SK-N-MC (cell line): ENCODE data around the gene GFOD1.
"Not testable (repeated sequence)": the region's sequence is repeated elsewhere in the genome, so short reads cannot be mapped to it uniquely, and the experiment has no call there.

Experiments
- EZH2 ChIP-seq: fragments of 200-600 bp; sonication (generic); IDR thresholded peaks from one replicate; pipeline ENCODE4 v1.6.1; 2017; ENCODE audit warnings: antibody characterized with exemption
- FOXP2 ChIP-seq: optimal IDR thresholded peaks from 2 replicates; pipeline ENCODE3; 2011; ENCODE audit warnings: mild to moderate bottlenecking, moderate library complexity; ENCODE audit not compliant: insufficient read depth; ENCODE audit errors: extremely low read length, control extremely low read depth
- POLR2AphosphoS5 ChIP-seq: IDR thresholded peaks from 2 replicates; pipeline ENCODE4 v1.6.1; 2012; ENCODE audit warnings: mild to moderate bottlenecking, low read depth, low read length, borderline replicate concordance

- TF ChIP-seq POLR2AphosphoS5, EZH2, FOXP2: not testable (repeated sequence)
Observed at GRCh38 chr6:13434135-13434775, 53.1 kb downstream of the GFOD1 start.
